Measurements from ENCODE around the gene GPER1.

- no peak for TF ChIP-seq GATA2 (IDR thresholded peaks at IDR 0.05; ENCODE audit: low read depth, low read length)
- no peak for TF ChIP-seq GATA3 (IDR thresholded peaks at IDR 0.05; ENCODE audit: low read depth, low read length)
Observed at GRCh38 chr7:1108264-1108920, 20.5 kb downstream of the GPER1 start.

Measured in SH-SY5Y (cell line).